Measurements from ENCODE around the gene TTC3.
A peak's percentile ranks its signal among the peaks of the same experiment; 100 is the strongest.

The TTC3 gene

DNA sequence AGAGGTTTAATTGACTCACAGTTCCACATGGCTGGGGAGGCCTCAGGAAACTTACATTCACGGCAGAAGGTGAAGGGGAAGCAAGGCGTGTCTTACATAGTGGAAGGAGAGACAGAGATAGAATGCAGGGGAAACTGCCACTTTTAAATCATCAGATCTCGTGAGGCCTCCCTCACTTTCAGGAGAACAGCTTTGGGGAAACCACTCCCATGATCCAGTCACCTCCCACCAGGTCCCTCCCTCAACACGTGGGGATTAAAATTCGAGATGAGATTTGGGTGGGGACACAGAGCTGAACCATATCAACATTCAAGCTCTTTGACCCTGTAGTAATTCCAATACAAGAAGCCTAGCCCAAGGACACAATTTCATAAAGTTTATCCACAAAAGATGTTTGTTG, 13.9 kb upstream of the TTC3 start:
- no peaks in the 10 kb centered on the region for H3K36me3 ChIP-seq (ENCODE audit: control insufficient read depth in 5 of 5, insufficient read depth in 5 of 5, low read length in 5 of 5)
- H3K27me3 ChIP-seq (ENCODE audit: control insufficient read depth in 5 of 5, insufficient read depth in 4 of 5, low read length in 5 of 5), result no peaks in the 10 kb centered on the region
- H3K9ac ChIP-seq (ENCODE audit: low read length in 5 of 5), result no peak overlapping the region
- no peak overlapping the region for H3K4me3 ChIP-seq (ENCODE audit: low read depth in 1 of 5, low read length in 5 of 5)
- H3K9me3 ChIP-seq (ENCODE audit: control insufficient read depth in 5 of 5, low read length in 5 of 5), result no peaks in the 10 kb centered on the region
- H3K27ac ChIP-seq (ENCODE audit: low read depth, low read length), result no peak overlapping the region
- H3K4me1 ChIP-seq (ENCODE audit: control insufficient read depth in 5 of 5, insufficient read depth in 5 of 5, low read length in 5 of 5), result peaks cover 9 to 37% (median 25%) of the 10 kb centered on the region in 5 donors

DNA sequence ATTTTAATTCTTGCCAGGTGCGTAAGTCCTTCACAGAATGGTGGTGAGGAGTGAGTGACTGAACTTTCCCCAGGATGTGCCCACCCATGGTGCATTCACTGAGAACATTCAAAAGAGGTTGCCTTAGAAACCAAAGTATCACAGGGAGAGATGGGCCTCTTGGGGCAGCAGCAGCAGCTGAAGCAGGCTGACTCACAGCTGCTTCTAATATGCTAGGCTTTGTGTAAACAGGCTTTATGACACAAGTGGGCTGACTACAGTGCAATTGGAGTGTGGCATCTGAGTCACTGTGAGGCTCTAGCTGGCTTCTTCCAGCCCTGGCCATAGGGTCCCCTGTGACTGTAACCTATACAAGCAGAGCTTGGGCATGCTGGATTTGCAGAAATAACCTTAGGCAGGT, 12.8 kb upstream of the TTC3 start:
- Histone ChIP-seq H3K27ac (ENCODE audit: low read depth, low read length) (peak overlapping the region; percentile 88), H3K9me3 (ENCODE audit: control insufficient read depth in 5 of 5, low read length in 5 of 5) (no peaks in the 10 kb centered on the region), H3K9ac (ENCODE audit: low read length in 5 of 5) (no peak overlapping the region), H3K4me1 (ENCODE audit: control insufficient read depth in 5 of 5, insufficient read depth in 5 of 5, low read length in 5 of 5) (peaks cover 9 to 37% (median 25%) of the 10 kb centered on the region in 5 donors), H3K4me3 (ENCODE audit: low read depth in 1 of 5, low read length in 5 of 5) (no peak overlapping the region), H3K27me3 (ENCODE audit: control insufficient read depth in 5 of 5, insufficient read depth in 4 of 5, low read length in 5 of 5) (no peaks in the 10 kb centered on the region), H3K36me3 (ENCODE audit: control insufficient read depth in 5 of 5, insufficient read depth in 5 of 5, low read length in 5 of 5) (peaks cover 0 to 5% (median 3%) of the 10 kb centered on the region in 5 donors)

DNA sequence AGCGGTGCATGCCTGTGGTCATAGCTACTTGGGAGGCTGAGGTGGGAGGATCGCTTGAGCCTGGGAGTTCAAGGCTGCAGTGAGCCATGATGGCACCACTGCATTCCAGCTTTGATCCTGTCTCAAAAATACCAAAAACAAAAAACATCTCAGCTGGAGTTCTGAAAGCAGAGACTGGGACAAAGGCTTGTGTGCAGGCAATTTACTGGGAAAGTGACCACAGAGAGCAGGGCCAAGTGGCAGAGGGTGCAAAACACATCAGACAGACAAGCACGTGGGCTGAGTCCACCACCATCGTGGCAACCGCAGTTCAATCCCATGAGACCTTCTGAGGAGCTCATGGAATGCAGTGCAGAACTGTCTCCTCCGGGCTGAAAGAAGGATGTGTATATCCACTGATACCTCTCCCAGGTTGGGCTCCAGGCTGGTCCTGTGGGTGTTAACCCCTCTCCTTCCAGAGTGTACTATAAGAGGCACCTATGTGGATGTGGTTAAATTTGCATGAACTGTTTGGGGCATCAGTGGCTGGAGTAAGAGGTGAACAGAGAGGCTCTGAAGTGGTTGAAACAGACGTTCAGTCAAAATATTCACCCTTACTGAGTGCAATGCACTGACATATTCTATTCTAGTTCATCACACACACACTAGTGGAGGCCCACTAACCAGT, 11.0 kb upstream of the TTC3 start:
- Histone ChIP-seq H3K36me3 (ENCODE audit: control insufficient read depth in 5 of 5, insufficient read depth in 5 of 5, low read length in 5 of 5) (peaks cover 5 to 14% (median 6%) of the 10 kb centered on the region in 5 donors), H3K27me3 (ENCODE audit: control insufficient read depth in 5 of 5, insufficient read depth in 4 of 5, low read length in 5 of 5) (no peaks in the 10 kb centered on the region), H3K4me3 (ENCODE audit: low read depth in 1 of 5, low read length in 5 of 5) (peak overlapping the region in 1 of 5 donors; percentile 12), H3K4me1 (ENCODE audit: control insufficient read depth in 5 of 5, insufficient read depth in 5 of 5, low read length in 5 of 5) (peaks cover 9 to 37% (median 25%) of the 10 kb centered on the region in 5 donors), H3K9ac (ENCODE audit: low read length in 5 of 5) (no peak overlapping the region), H3K27ac (ENCODE audit: low read depth, low read length) (peak overlapping the region; percentile 88), H3K9me3 (ENCODE audit: control insufficient read depth in 5 of 5, low read length in 5 of 5) (no peaks in the 10 kb centered on the region)

DNA sequence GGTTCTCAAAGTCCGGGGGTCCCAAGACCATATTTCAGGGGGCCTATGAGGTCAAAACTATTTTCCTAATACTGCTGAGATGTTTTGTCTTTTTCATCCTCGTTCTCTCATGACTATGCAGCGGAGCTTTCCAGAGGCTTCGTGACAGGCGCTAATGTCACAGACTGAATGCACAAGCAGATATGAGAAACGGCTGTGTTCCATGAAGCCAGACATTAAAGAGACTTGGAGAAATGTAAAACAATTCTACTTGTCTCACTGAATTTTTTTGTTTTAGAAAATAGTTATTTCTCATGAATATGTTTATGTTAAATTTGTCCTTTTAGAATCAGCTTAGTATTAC, 10.5 kb upstream of the TTC3 start:
- no peaks in the 10 kb centered on the region for H3K27me3 ChIP-seq (ENCODE audit: control insufficient read depth in 5 of 5, insufficient read depth in 4 of 5, low read length in 5 of 5)
- no peak overlapping the region for H3K9ac ChIP-seq (ENCODE audit: low read length in 5 of 5)
- peaks cover 5 to 16% (median 6%) of the 10 kb centered on the region in 5 donors for H3K36me3 ChIP-seq (ENCODE audit: control insufficient read depth in 5 of 5, insufficient read depth in 5 of 5, low read length in 5 of 5)
- H3K4me1 ChIP-seq (ENCODE audit: control insufficient read depth in 5 of 5, insufficient read depth in 5 of 5, low read length in 5 of 5), result peaks cover 9 to 37% (median 25%) of the 10 kb centered on the region in 5 donors
- peak overlapping the region; percentile 55 for H3K27ac ChIP-seq (ENCODE audit: low read depth, low read length)
- no peaks in the 10 kb centered on the region for H3K9me3 ChIP-seq (ENCODE audit: control insufficient read depth in 5 of 5, low read length in 5 of 5)
- H3K4me3 ChIP-seq (ENCODE audit: low read depth in 1 of 5, low read length in 5 of 5), result no peak overlapping the region

DNA sequence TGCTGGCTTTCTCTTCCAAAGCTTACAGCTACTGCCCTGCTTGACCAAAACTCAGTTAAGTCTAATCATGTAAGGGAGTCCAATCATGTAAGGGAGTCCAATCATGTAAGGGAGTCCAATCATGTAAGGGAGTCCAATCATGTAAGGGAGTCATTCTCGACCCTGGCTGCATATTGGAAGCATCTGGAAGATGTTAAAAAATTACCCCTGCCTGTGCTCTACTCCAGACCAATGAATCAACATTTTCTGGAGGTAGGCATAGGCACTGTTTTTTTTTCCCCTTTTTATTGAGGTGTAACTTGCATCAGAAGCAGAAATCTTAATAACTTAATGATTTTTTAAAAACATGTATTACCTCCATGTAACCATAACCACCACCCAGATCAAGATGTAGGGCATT, 9.6 kb upstream of the TTC3 start:
- H3K4me1 ChIP-seq (ENCODE audit: control insufficient read depth in 5 of 5, insufficient read depth in 5 of 5, low read length in 5 of 5), result peaks cover 9 to 32% (median 25%) of the 10 kb centered on the region in 5 donors
- no peaks in the 10 kb centered on the region for H3K27me3 ChIP-seq (ENCODE audit: control insufficient read depth in 5 of 5, insufficient read depth in 4 of 5, low read length in 5 of 5)
- no peak overlapping the region for H3K4me3 ChIP-seq (ENCODE audit: low read depth in 1 of 5, low read length in 5 of 5)
- no peaks in the 10 kb centered on the region for H3K9me3 ChIP-seq (ENCODE audit: control insufficient read depth in 5 of 5, low read length in 5 of 5)
- H3K9ac ChIP-seq (ENCODE audit: low read length in 5 of 5), result no peak overlapping the region
- peaks cover 6 to 16% (median 6%) of the 10 kb centered on the region in 5 donors for H3K36me3 ChIP-seq (ENCODE audit: control insufficient read depth in 5 of 5, insufficient read depth in 5 of 5, low read length in 5 of 5)
- no peak overlapping the region for H3K27ac ChIP-seq (ENCODE audit: low read depth, low read length)

DNA sequence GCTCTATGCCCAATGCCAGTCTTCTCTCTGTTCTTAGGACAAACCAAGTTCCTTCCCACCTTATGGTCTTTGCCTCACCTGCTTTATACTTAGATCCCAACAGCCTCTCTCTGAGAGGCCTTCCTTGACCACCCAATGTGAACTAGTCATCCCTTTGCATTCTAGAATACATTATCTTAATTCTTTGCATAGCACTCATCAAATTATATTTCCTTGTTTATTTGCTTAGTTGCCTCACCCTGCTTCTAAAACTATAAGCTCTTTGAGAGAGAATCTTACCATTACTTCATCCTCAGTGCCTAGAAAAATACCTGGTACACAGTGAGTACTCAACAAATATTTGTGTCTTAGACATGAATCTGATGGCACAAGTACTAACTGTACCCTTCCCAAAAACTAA, 8.2 kb upstream of the TTC3 start:
- H3K27ac ChIP-seq (ENCODE audit: low read depth, low read length), result no peak overlapping the region
- H3K36me3 ChIP-seq (ENCODE audit: control insufficient read depth in 5 of 5, insufficient read depth in 5 of 5, low read length in 5 of 5), result peaks cover 6 to 23% (median 12%) of the 10 kb centered on the region in 5 donors
- no peaks in the 10 kb centered on the region for H3K27me3 ChIP-seq (ENCODE audit: control insufficient read depth in 5 of 5, insufficient read depth in 4 of 5, low read length in 5 of 5)
- H3K9ac ChIP-seq (ENCODE audit: low read length in 5 of 5), result no peak overlapping the region
- H3K9me3 ChIP-seq (ENCODE audit: control insufficient read depth in 5 of 5, low read length in 5 of 5), result no peaks in the 10 kb centered on the region
- peaks cover 9 to 32% (median 24%) of the 10 kb centered on the region in 5 donors for H3K4me1 ChIP-seq (ENCODE audit: control insufficient read depth in 5 of 5, insufficient read depth in 5 of 5, low read length in 5 of 5)
- H3K4me3 ChIP-seq (ENCODE audit: low read depth in 1 of 5, low read length in 5 of 5), result no peak overlapping the region

DNA sequence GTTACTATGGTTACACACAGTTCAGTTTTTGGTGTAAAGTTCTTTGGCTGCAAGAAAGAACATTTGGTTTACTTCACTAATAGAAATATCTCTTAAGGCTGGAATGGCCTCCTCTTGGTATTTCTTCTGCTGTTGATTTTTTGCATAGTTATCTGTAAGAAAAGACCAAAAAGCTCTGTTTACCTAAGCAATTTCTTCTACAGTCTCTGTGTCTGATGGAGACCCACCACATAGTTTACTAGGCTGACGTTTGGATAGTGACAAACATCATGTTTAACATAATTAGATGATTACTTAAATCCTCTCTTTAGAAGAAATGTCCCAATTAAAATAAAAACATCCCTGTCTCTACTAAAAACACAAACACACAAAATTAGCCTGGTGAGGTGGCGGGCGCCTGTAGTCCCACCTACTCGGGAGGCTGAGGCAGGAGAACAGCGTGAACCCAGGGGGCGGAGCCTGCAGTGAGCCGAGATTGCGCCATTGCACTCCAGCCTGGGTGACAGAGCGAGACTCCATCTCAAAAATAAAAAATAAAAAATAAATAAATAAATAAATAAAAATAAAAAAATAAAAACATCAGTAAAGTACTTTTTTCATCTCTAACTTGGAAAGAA, 7.4 kb upstream of the TTC3 start:
- Histone ChIP-seq H3K27ac (ENCODE audit: low read depth, low read length) (no peak overlapping the region), H3K9ac (ENCODE audit: low read length in 5 of 5) (no peak overlapping the region), H3K9me3 (ENCODE audit: control insufficient read depth in 5 of 5, low read length in 5 of 5) (no peaks in the 10 kb centered on the region), H3K27me3 (ENCODE audit: control insufficient read depth in 5 of 5, insufficient read depth in 4 of 5, low read length in 5 of 5) (no peaks in the 10 kb centered on the region), H3K36me3 (ENCODE audit: control insufficient read depth in 5 of 5, insufficient read depth in 5 of 5, low read length in 5 of 5) (peaks cover 6 to 27% (median 12%) of the 10 kb centered on the region in 5 donors), H3K4me1 (ENCODE audit: control insufficient read depth in 5 of 5, insufficient read depth in 5 of 5, low read length in 5 of 5) (peaks cover 3 to 23% (median 16%) of the 10 kb centered on the region in 5 donors), H3K4me3 (ENCODE audit: low read depth in 1 of 5, low read length in 5 of 5) (no peak overlapping the region)

DNA sequence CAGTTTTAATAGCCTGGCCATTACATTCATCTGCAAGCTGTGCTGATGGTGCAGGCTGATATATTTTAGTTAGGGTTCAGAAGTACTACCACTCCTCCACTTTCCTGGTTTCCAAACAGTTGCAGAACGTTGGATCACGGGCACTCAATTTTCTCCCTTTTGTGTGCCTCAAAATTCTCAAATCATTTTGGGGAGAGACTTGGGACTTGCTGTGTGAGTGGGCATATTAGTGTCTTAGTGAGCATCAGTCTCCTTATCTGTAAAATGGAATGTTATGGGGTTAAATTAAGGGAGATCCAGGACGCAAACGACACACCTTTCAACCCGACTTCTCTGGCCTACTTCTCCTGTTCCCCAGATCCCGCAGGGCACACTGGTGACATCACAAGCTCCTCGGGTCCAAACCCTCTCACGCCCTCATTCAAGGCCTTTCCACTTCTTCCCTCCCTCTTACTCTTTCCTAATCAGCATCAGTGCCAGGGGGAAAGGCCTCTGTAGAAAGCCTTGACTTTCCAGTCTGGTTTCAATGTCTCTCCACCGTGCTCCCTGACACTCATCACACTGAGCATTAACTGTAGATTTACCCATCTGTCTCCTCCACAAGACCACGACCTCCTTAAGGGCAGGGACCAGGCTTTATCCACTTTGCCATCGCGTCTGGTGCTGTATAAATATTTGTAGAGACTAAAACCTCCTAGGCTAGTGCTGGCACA, 1.3 kb upstream of the TTC3 start:
- Histone ChIP-seq H3K9me3 (ENCODE audit: control insufficient read depth in 5 of 5, low read length in 5 of 5) (no peaks in the 10 kb centered on the region), H3K36me3 (ENCODE audit: control insufficient read depth in 5 of 5, insufficient read depth in 5 of 5, low read length in 5 of 5) (peaks cover 3 to 17% (median 7%) of the 10 kb centered on the region in 5 donors), H3K27ac (ENCODE audit: low read depth, low read length) (peak overlapping the region; percentile 95), H3K27me3 (ENCODE audit: control insufficient read depth in 5 of 5, insufficient read depth in 4 of 5, low read length in 5 of 5) (no peaks in the 10 kb centered on the region), H3K4me1 (ENCODE audit: control insufficient read depth in 5 of 5, insufficient read depth in 5 of 5, low read length in 5 of 5) (peaks cover 0 to 33% (median 30%) of the 10 kb centered on the region in 5 donors), H3K9ac (ENCODE audit: low read length in 5 of 5) (peak overlapping the region in 4 of 5 donors; percentile 72 to 81 (median 78)), H3K4me3 (ENCODE audit: low read depth in 1 of 5, low read length in 5 of 5) (peak overlapping the region; percentile 63 to 96 (median 77))

DNA sequence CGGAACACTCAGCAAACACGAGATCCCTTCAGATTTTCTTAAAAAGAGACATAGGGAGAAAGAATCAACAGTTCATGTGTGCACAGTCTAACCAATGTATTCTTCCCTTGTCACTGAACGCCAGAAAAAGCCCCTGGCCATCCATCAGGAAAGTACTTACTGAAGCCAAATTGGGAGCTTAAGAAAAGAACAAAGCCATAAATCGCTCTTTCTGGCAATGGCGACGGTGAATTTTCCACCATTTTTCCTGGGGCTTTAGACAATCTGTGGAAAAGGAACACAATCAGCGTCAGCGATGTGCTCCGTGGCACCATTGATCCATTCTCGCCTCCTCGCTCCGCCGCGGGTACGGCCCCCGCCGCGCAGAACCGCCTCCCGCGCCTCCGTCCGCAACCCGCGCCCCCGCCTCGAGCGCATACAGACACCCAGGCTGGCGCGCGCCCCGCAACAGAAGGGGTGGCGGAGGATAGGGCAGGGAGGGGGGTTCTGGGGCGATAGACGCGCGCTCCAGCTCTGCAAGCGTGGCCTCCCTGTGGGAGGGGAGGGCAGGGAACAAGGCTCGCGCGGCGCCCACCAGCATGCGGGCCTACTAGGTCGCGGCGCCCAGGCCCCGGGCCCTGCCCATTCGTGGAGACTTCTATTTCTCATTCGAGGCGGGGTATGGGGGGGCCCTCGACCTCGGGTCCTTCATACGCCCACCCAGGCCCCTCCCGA, 623 bp upstream of the TTC3 start:
- Histone ChIP-seq H3K27me3 (ENCODE audit: control insufficient read depth in 5 of 5, insufficient read depth in 4 of 5, low read length in 5 of 5) (no peaks in the 10 kb centered on the region), H3K9ac (ENCODE audit: low read length in 5 of 5) (peak overlapping the region in 4 of 5 donors; percentile 72 to 81 (median 78)), H3K9me3 (ENCODE audit: control insufficient read depth in 5 of 5, low read length in 5 of 5) (no peaks in the 10 kb centered on the region), H3K27ac (ENCODE audit: low read depth, low read length) (peak overlapping the region; percentile 95), H3K36me3 (ENCODE audit: control insufficient read depth in 5 of 5, insufficient read depth in 5 of 5, low read length in 5 of 5) (peaks cover 0 to 11% (median 7%) of the 10 kb centered on the region in 5 donors), H3K4me1 (ENCODE audit: control insufficient read depth in 5 of 5, insufficient read depth in 5 of 5, low read length in 5 of 5) (peaks cover 0 to 33% (median 30%) of the 10 kb centered on the region in 5 donors), H3K4me3 (ENCODE audit: low read depth in 1 of 5, low read length in 5 of 5) (peak overlapping the region; percentile 63 to 96 (median 77))

Data from subcutaneous abdominal adipose tissue (tissue), 5 donors.